ENCODE data around the gene FDXR. TPM values are rescaled to one million over a fixed set of nuclear protein-coding genes. Genes with fewer than 3 reads are reported as not detected.

FDXR gene
- total and polyA plus RNA-seq, 4 donors = 3.9 to 10.1 (median 4.6) TPM

- H3K4me1 ChIP-seq (ENCODE audit: control insufficient read depth in 4 of 4, insufficient read depth in 4 of 4, low read length in 3 of 4) = peaks cover 9 to 20% (median 14%) of the 10 kb centered on the region in 4 donors
- H3K27ac ChIP-seq (ENCODE audit: low read depth in 1 of 2, low read length in 2 of 2) = peak overlapping the region; percentile 79 to 83
- no peaks in the 10 kb centered on the region for H3K9me3 ChIP-seq (ENCODE audit: control insufficient read depth in 4 of 4, low read length in 3 of 4)
- H3K9ac ChIP-seq (ENCODE audit: low read depth in 1 of 2, low read length in 2 of 2) = peak overlapping the region; percentile 73 to 85
- H3K36me3 ChIP-seq (ENCODE audit: control insufficient read depth in 4 of 4, insufficient read depth in 3 of 4, low read depth in 1 of 4, low read length in 3 of 4) = no peaks in the 10 kb centered on the region
- WGBS = under 1% methylated on average over 55 of the region's 55 CpGs
- peak overlapping the region; percentile 69 to 86 (median 84) for H3K4me3 ChIP-seq (ENCODE audit: low read depth in 1 of 3, low read length in 3 of 3)
- peak; percentile 88 for TF ChIP-seq ATF3 (IDR thresholded peaks at IDR 0.05)
- peak; percentile 100 for TF ChIP-seq SP1 (IDR thresholded peaks at IDR 0.05)
- TF ChIP-seq HNF4A (conservative IDR thresholded peaks at IDR 0.05) = peak; percentile 35 to 42
- peak; percentile 59 to 73 for TF ChIP-seq RXRA (IDR thresholded peaks at IDR 0.05)
- TF ChIP-seq, protein P1, sequence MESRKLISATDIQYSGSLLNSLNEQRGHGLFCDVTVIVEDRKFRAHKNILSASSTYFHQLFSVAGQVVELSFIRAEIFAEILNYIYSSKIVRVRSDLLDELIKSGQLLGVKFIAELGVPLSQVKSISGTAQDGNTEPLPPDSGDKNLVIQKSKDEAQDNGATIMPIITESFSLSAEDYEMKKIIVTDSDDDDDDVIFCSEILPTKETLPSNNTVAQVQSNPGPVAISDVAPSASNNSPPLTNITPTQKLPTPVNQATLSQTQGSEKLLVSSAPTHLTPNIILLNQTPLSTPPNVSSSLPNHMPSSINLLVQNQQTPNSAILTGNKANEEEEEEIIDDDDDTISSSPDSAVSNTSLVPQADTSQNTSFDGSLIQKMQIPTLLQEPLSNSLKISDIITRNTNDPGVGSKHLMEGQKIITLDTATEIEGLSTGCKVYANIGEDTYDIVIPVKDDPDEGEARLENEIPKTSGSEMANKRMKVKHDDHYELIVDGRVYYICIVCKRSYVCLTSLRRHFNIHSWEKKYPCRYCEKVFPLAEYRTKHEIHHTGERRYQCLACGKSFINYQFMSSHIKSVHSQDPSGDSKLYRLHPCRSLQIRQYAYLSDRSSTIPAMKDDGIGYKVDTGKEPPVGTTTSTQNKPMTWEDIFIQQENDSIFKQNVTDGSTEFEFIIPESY (IDR thresholded peaks at IDR 0.05) = peak; percentile 97
- peak; percentile 85 for TF ChIP-seq YY1 (IDR thresholded peaks at IDR 0.05)
- TF ChIP-seq FOXA2 (IDR thresholded peaks at IDR 0.05) = peak; percentile 56
- TF ChIP-seq MAX (IDR thresholded peaks at IDR 0.05) = no peak
- TF ChIP-seq RAD21 (IDR thresholded peaks at IDR 0.05) = no peak
- TF ChIP-seq GABPA (IDR thresholded peaks at IDR 0.05 in 1 of 2, conservative IDR thresholded peaks at IDR 0.05 in 1 of 2) = peak in 1 of 2 donors; percentile 81
- no peak for TF ChIP-seq TAF1 (conservative IDR thresholded peaks at IDR 0.05)
- peak; percentile 5 for TF ChIP-seq REST (IDR thresholded peaks at IDR 0.05)
- peak in 1 of 2 donors; percentile 52 for TF ChIP-seq EGR1 (IDR thresholded peaks at IDR 0.05; ENCODE audit: low read depth in 2 of 2)
- TF ChIP-seq, protein P2, sequence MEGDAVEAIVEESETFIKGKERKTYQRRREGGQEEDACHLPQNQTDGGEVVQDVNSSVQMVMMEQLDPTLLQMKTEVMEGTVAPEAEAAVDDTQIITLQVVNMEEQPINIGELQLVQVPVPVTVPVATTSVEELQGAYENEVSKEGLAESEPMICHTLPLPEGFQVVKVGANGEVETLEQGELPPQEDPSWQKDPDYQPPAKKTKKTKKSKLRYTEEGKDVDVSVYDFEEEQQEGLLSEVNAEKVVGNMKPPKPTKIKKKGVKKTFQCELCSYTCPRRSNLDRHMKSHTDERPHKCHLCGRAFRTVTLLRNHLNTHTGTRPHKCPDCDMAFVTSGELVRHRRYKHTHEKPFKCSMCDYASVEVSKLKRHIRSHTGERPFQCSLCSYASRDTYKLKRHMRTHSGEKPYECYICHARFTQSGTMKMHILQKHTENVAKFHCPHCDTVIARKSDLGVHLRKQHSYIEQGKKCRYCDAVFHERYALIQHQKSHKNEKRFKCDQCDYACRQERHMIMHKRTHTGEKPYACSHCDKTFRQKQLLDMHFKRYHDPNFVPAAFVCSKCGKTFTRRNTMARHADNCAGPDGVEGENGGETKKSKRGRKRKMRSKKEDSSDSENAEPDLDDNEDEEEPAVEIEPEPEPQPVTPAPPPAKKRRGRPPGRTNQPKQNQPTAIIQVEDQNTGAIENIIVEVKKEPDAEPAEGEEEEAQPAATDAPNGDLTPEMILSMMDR (IDR thresholded peaks at IDR 0.05; ENCODE audit: low read depth, low read length, missing input control) = no peak
- TF ChIP-seq NR2F2 (IDR thresholded peaks at IDR 0.05) = peak; percentile 65
- TF ChIP-seq JUND (IDR thresholded peaks at IDR 0.05) = peak in 1 of 2 donors; percentile 36
- peak; percentile 25 for TF ChIP-seq HNF4G (IDR thresholded peaks at IDR 0.05)
- TF ChIP-seq FOXA1 (IDR thresholded peaks at IDR 0.05) = peak; percentile 7
- H3K27me3 ChIP-seq (ENCODE audit: control insufficient read depth in 4 of 4, insufficient read depth in 4 of 4, low read length in 3 of 4) = no peaks in the 10 kb centered on the region
- peak; percentile 100 for DNase-seq (ENCODE audit: low spot score)
These were observed 461 bp upstream of the FDXR start for GRCh38 chr17:74873037-74873873.

All from liver (tissue), 9 donors.